GM18907 (cell line): Measurements from ENCODE around the gene RCAN2.

Experiments
- ATAC-seq: cut with Tn5 transposase; IDR thresholded peaks from one replicate; pipeline ENCODE4 v1.9.1; 2021; ENCODE audit warnings: mild to moderate bottlenecking, moderate library complexity; ENCODE audit not compliant: unreplicated experiment

The RCAN2 gene

DNA sequence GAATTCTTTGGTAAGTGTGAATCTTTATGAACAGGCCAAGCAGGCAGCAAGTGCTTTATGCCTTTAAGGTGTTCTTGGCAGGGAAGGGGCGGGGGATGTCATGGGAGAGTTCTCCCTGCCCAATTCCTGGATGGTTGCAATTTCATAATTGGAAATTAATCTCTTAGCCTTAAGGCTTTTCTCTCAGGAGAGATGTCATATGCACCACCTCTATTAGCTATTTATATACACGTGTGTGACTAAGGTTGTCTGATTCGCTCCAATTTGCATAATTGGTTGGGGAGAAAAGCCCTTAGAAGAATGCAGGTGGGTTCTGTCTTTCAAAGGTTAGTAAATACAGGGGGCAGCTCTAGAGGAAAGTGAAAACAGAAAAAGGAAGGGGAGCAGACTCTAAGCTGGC, 315.3 kb downstream of the RCAN2 start:
- ATAC-seq: peak; percentile 59

DNA sequence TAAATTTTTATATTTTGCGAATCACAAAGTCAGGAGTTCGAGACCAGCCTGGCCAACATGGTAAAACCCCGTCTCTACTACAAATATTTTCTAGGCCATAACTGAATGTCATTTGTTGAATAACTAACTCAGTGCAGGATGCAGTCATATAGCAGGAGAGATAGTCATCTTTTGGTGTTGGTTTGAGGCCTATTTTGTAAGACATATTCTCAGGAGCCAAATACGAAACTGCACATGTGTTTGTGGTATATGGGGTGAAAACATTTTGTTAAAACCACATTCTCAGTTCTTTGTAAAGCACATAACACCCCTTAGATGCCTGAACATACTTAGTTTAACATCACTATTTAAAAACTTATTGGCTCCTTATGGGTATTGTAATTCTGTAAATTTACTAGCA, 315.8 kb downstream of the RCAN2 start:
- ATAC-seq: peak; percentile 82

DNA sequence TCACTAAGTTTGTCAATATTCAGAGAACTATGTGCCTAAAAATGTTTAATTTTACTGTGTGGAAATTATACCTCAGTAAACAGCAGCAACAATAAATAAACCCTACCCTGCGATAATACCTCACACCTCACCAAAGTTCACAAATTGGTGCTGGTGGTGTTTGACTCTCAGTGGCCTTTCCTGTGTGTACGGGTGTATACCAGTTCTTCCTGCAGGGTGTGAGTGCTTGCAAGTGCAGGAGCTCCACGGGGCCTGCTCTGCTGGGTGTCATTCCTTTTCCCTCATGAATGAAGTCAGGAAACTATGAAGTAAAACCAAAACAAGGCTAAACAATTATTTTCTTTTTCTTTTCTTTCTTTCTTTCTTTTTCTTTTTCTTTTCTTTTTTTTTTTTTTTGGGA, 316.3 kb downstream of the RCAN2 start:
- ATAC-seq: no peak

DNA sequence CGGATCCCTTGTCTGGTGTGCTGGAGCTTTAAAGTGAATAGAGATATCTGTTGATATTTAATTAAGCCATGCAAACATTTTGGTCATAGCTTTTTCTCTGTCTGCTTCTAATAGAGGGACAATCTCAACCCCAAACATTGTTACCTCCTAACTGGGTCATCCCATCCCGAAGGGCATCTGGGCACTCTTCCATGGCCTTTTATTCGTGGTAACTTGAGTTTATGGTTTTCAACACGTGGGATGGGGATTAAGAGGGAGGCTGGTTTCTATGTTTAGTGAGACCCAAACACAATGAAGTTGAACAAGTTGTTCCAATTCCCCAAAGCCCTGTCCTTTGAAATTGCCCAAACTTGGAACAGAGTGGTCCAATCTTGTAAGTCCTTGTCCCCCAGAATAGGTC, 319.1 kb downstream of the RCAN2 start:
- ATAC-seq: no peak
